ENCODE results near the gene PTPRN2. TPM values are rescaled to one million over a fixed set of nuclear protein-coding genes. Genes with fewer than 3 reads are reported as not detected.
"Not testable (repeated sequence)": the region's sequence is repeated elsewhere in the genome, so short reads cannot be mapped to it uniquely, and the experiment has no call there.

The PTPRN2 gene
- total RNA-seq, 1 experiment from 2014 or later = not detected

- POLR2A ChIA-PET (ENCODE audit: unreplicated experiment) = no interaction called here
- BruUV-seq (replicated peaks) = no TSS peak
These were observed 209.6 kb downstream of the PTPRN2 start for GRCh38 chr7:158377800-158378623.

DNA sequence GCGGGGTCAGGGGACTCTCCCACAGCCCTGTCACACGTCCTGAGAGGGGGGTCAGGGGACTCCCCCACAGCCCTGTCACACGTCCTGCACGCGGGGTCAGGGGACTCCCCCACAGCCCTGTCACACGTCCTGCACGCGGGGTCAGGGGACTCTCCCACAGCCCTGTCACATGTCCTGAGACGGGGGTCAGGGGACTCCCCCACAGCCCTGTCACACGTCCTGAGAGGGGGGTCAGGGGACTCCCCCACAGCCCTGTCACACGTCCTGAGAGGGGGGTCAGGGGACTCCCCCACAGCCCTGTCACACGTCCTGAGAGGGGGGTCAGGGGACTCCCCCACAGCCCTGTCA lies 210.8 kb downstream of the PTPRN2 start:
- H3K4me2 ChIP-seq; H3K4me1 ChIP-seq (replicated peaks; ENCODE audit: insufficient read depth); H3K9me2 ChIP-seq (ENCODE audit: insufficient read depth); H3K9me3 ChIP-seq (ENCODE audit: insufficient read depth, low read depth); H2AFZ ChIP-seq; H3F3A ChIP-seq (ENCODE audit: insufficient read depth, low read depth); CTCF ChIA-PET; intact Hi-C loops (cut with micrococcal nuclease; ENCODE audit: unreplicated experiment); BruUV-seq (replicated peaks); H3K36me3 ChIP-seq (ENCODE audit: low read depth); H3K27ac ChIP-seq; DNase-seq; H4K20me1 ChIP-seq (ENCODE audit: insufficient read depth); H3K4me3 ChIP-seq; H3K79me2 ChIP-seq (ENCODE audit: low read depth); POLR2A ChIA-PET (ENCODE audit: unreplicated experiment): not testable (repeated sequence)
- peaks cover 75% of the 10 kb centered on the region for H3K27me3 ChIP-seq (ENCODE audit: insufficient read depth, low read depth)

More at GRCh38 chr7:158377800-158378623, 209.6 kb downstream of the PTPRN2 start:
- H3K27ac ChIP-seq = no peak overlapping the region
- no peak for DNase-seq
- TF ChIP-seq EZH2 (IDR thresholded peaks at IDR 0.05; ENCODE audit: low read depth) = no peak
- TF ChIP-seq, protein P1, sequence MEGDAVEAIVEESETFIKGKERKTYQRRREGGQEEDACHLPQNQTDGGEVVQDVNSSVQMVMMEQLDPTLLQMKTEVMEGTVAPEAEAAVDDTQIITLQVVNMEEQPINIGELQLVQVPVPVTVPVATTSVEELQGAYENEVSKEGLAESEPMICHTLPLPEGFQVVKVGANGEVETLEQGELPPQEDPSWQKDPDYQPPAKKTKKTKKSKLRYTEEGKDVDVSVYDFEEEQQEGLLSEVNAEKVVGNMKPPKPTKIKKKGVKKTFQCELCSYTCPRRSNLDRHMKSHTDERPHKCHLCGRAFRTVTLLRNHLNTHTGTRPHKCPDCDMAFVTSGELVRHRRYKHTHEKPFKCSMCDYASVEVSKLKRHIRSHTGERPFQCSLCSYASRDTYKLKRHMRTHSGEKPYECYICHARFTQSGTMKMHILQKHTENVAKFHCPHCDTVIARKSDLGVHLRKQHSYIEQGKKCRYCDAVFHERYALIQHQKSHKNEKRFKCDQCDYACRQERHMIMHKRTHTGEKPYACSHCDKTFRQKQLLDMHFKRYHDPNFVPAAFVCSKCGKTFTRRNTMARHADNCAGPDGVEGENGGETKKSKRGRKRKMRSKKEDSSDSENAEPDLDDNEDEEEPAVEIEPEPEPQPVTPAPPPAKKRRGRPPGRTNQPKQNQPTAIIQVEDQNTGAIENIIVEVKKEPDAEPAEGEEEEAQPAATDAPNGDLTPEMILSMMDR (conservative IDR thresholded peaks at IDR 0.05) = no peak
- H2AFZ ChIP-seq = no peak overlapping the region
- H3K27me3 ChIP-seq (ENCODE audit: insufficient read depth, low read depth) = peaks cover 78% of the 10 kb centered on the region
- H3F3A ChIP-seq (ENCODE audit: insufficient read depth, low read depth) = no peaks in the 10 kb centered on the region
- no peaks in the 10 kb centered on the region for H3K79me2 ChIP-seq (ENCODE audit: low read depth)
- H4K20me1 ChIP-seq (ENCODE audit: insufficient read depth) = no peaks in the 10 kb centered on the region
- H3K4me1 ChIP-seq (replicated peaks; ENCODE audit: insufficient read depth) = no peaks in the 10 kb centered on the region
- intact Hi-C loops (cut with micrococcal nuclease; ENCODE audit: unreplicated experiment) = no loop called here
- H3K4me3 ChIP-seq = no peak overlapping the region
- CTCF ChIA-PET = no interaction called here
- H3K36me3 ChIP-seq (ENCODE audit: low read depth) = no peaks in the 10 kb centered on the region
- no peaks in the 10 kb centered on the region for H3K9me3 ChIP-seq (ENCODE audit: insufficient read depth, low read depth)
- H3K9me2 ChIP-seq (ENCODE audit: insufficient read depth) = no peaks in the 10 kb centered on the region
- no peak overlapping the region for H3K4me2 ChIP-seq

DNA sequence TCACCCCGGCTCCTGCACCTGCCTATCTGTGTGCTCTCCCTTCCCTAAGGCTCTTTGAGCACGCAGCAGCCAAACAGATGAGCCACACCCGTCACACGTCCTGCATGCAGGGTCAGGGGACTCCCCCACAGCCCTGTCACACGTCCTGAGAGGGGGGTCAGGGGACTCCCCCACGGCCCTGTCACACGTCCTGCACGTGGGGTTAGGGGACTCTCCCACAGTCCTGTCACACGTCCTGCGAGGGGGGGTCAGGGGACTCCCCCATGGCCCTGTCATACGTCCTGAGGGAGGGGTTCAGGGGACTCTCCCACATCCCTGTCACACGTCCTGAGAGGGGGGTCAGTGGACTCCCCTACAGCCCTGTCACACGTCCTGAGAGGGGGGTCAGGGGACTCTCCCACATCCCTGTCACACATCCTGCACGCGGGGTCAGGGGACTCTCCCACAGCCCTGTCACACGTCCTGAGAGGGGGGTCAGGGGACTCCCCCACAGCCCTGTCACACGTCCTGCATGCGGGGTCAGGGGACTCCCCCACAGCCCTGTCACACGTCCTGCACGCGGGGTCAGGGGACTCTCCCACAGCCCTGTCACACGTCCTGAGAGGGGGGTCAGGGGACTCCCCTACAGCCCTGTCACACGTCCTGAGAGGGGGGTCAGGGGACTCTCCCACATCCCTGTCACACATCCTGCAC lies 211.3 kb downstream of the PTPRN2 start:
- H3K4me2 ChIP-seq; H3K79me2 ChIP-seq (ENCODE audit: low read depth); H3K4me3 ChIP-seq; H3K36me3 ChIP-seq (ENCODE audit: low read depth); H2AFZ ChIP-seq; intact Hi-C loops (cut with micrococcal nuclease; ENCODE audit: unreplicated experiment); H4K20me1 ChIP-seq (ENCODE audit: insufficient read depth); DNase-seq; BruUV-seq (replicated peaks); CTCF ChIA-PET; H3K27ac ChIP-seq; H3K9me2 ChIP-seq (ENCODE audit: insufficient read depth); H3F3A ChIP-seq (ENCODE audit: insufficient read depth, low read depth); POLR2A ChIA-PET (ENCODE audit: unreplicated experiment); H3K4me1 ChIP-seq (replicated peaks; ENCODE audit: insufficient read depth); H3K9me3 ChIP-seq (ENCODE audit: insufficient read depth, low read depth): not testable (repeated sequence)
- peaks cover 79% of the 10 kb centered on the region for H3K27me3 ChIP-seq (ENCODE audit: insufficient read depth, low read depth)

GRCh38 chr7:158375034-158375433 lies 212.6 kb downstream of the PTPRN2 start:
- ChIA-PET POLR2A (ENCODE audit: unreplicated experiment) (no interaction called here), CTCF (no interaction called here)
- Histone ChIP-seq H3K27ac (no peak overlapping the region), H3K4me2 (no peak overlapping the region), H3K27me3 (ENCODE audit: insufficient read depth, low read depth) (peaks cover 89% of the 10 kb centered on the region), H3K36me3 (ENCODE audit: low read depth) (no peaks in the 10 kb centered on the region), H3K9me2 (ENCODE audit: insufficient read depth) (no peaks in the 10 kb centered on the region), H3K9me3 (ENCODE audit: insufficient read depth, low read depth) (no peaks in the 10 kb centered on the region), H4K20me1 (ENCODE audit: insufficient read depth) (no peaks in the 10 kb centered on the region), H3K4me1 (replicated peaks; ENCODE audit: insufficient read depth) (no peaks in the 10 kb centered on the region), H3F3A (ENCODE audit: insufficient read depth, low read depth) (no peaks in the 10 kb centered on the region), H3K4me3 (no peak overlapping the region), H2AFZ (no peak overlapping the region), H3K79me2 (ENCODE audit: low read depth) (no peaks in the 10 kb centered on the region)
- intact Hi-C loops (cut with micrococcal nuclease; ENCODE audit: unreplicated experiment) = no loop called here
- TF ChIP-seq EZH2 (IDR thresholded peaks at IDR 0.05; ENCODE audit: low read depth) = no peak
- TF ChIP-seq, protein P1 (conservative IDR thresholded peaks at IDR 0.05) = no peak
- DNase-seq = no peak
- no TSS peak for BruUV-seq (replicated peaks)

All from PC-9 (cell line).